GM19238 (cell line): ENCODE data around the gene ECE1.
"Not testable (repeated sequence)": the region's sequence is repeated elsewhere in the genome, so short reads cannot be mapped to it uniquely, and the experiment has no call there.

Experiments used
- DNase-seq: peaks from one replicate; pipeline ENCODE4 v3.0.0; 2011; ENCODE audit warnings: low spot score; ENCODE audit not compliant: insufficient read length

Gene ECE1

GRCh38 chr1:21188235-21188634, 102.0 kb downstream of the ECE1 start:
- no peak for DNase-seq

- no peak for DNase-seq
Observed at GRCh38 chr1:21185221-21185731, 105.0 kb downstream of the ECE1 start.

- no peak for DNase-seq
Observed at GRCh38 chr1:21184276-21184675, 106.0 kb downstream of the ECE1 start.

GRCh38 chr1:21182181-21182731, 108.0 kb downstream of the ECE1 start:
- no peak for DNase-seq

- DNase-seq = not testable (repeated sequence)
Observed at GRCh38 chr1:21178271-21178670, 112.0 kb downstream of the ECE1 start.

GRCh38 chr1:21176586-21177555, 113.4 kb downstream of the ECE1 start, which contains the start of gene EIF4G3:
EIF4G3 (minus strand) TSS chr1:21176897; CDS start chr1:21002742, 174,155 bp downstream.
- peak; percentile 89 for DNase-seq

GRCh38 chr1:21175670-21176581, 114.3 kb downstream of the ECE1 start:
- peak; percentile 34 for DNase-seq

- DNase-seq = no peak
Observed at GRCh38 chr1:21175324-21175669, 115.0 kb downstream of the ECE1 start.

- no peak for DNase-seq
Observed at GRCh38 chr1:21174654-21175323, 115.5 kb downstream of the ECE1 start.

GRCh38 chr1:21174230-21174629, 116.0 kb downstream of the ECE1 start:
- DNase-seq = no peak

GRCh38 chr1:21173096-21173495, 117.2 kb downstream of the ECE1 start:
- DNase-seq = not testable (repeated sequence)

GRCh38 chr1:21170837-21171236, 119.4 kb downstream of the ECE1 start:
- not testable (repeated sequence) for DNase-seq

- no peak for DNase-seq
Observed at GRCh38 chr1:21168444-21168843, 121.8 kb downstream of the ECE1 start.
